A673 (cell line): ENCODE measurements around the gene TICRR.

Experiments
- EZH2 ChIP-seq: fragments of 200-600 bp; sonication (generic); IDR thresholded peaks from 2 replicates; pipeline ENCODE4 v1.6.1; 2017; ENCODE audit warnings: borderline replicate concordance, low read depth, mild to moderate bottlenecking, mixed read lengths, antibody characterized with exemption, low read length; ENCODE audit not compliant: poor library complexity, severe bottlenecking
- TF ChIP-seq, protein P1 (sequence below): fragments of 300-800, 200-600 bp; sonication (generic); conservative IDR thresholded peaks from 2 replicates; pipeline ENCODE4 v1.5.1; 2017; ENCODE audit warnings: low read depth, mild to moderate bottlenecking, antibody characterized with exemption, low read length, moderate library complexity, mixed read lengths

DNA sequence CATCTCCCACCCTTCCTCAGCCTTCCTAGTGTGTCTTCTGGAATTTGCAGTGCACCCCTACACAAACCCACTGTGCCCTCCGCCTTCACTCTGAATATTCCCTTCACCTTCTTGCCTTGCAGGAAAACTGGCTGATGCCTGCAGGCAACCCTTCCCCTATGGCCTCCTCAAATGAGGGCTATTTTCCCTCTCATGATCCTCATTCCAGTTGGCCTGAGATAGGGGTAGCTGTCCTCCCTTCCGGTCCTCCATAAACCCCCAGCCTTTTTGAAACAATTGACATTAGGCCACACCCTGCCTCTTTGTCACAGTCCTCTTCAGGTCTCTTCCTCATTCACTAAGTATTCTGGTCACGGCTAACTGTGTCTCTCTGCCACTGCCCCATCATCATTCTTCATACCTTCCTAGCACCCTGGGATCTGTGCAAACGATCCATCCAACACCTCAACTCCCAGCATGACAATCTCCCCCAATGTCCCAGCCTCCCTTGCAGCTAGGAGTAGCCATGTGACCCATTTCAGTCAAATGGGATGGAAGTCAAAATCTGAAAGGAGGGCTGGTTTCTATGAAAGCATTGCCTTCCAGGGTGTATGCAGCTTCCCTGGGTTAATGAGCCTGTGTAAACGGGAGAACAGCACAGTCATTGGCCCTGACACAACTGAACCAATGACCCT is 8.5 kb upstream of the TICRR start:
- TF ChIP-seq, protein P1, sequence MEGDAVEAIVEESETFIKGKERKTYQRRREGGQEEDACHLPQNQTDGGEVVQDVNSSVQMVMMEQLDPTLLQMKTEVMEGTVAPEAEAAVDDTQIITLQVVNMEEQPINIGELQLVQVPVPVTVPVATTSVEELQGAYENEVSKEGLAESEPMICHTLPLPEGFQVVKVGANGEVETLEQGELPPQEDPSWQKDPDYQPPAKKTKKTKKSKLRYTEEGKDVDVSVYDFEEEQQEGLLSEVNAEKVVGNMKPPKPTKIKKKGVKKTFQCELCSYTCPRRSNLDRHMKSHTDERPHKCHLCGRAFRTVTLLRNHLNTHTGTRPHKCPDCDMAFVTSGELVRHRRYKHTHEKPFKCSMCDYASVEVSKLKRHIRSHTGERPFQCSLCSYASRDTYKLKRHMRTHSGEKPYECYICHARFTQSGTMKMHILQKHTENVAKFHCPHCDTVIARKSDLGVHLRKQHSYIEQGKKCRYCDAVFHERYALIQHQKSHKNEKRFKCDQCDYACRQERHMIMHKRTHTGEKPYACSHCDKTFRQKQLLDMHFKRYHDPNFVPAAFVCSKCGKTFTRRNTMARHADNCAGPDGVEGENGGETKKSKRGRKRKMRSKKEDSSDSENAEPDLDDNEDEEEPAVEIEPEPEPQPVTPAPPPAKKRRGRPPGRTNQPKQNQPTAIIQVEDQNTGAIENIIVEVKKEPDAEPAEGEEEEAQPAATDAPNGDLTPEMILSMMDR, result no peak
- no peak for TF ChIP-seq EZH2
